ENCODE data around the gene ERN1. TPM values are rescaled to one million over a fixed set of nuclear protein-coding genes. Genes with fewer than 3 reads are reported as not detected.

Gene ERN1
- total and polyA plus RNA-seq, 3 experiments from 2014 or later, result 24.7 to 92.1 (median 25.5) TPM

- ChIA-PET POLR2A (interaction anchor here (0.8 to 1.3 kb wide), 3 partner anchors 33 to 62 kb away, joined by 4 read pairs; partner anchors contain the start of gene ERN1), CTCF (interaction anchor here (1.0 to 3.2 kb wide), 3 partner anchors 29 to 50 kb away, joined by 3 to 13 read pairs (median 5); no protein-coding TSS in a partner anchor)
- H3K36me3 ChIP-seq (ENCODE audit: insufficient read depth, low read length), result peaks cover 7% of the 10 kb centered on the region
- peaks cover 5 to 21% (median 17%) of the 10 kb centered on the region in 3 donors for H3K36me3 Mint-ChIP-seq
- no peak overlapping the region for H3K4me3 ChIP-seq (ENCODE audit: low read length)
- H3K4me3 Mint-ChIP-seq, result no peak overlapping the region
- no peaks in the 10 kb centered on the region for H3K27me3 Mint-ChIP-seq
- H3K9me3 Mint-ChIP-seq, result no peaks in the 10 kb centered on the region
- no peaks in the 10 kb centered on the region for H3K27me3 ChIP-seq (ENCODE audit: insufficient read depth, low read length, poor library complexity, severe bottlenecking)
- H3K9me3 ChIP-seq (ENCODE audit: low read length), result no peaks in the 10 kb centered on the region
- no peak overlapping the region for H3K27ac Mint-ChIP-seq
- no peak overlapping the region for H3K27ac ChIP-seq (ENCODE audit: low read depth, low read length)
- H3K4me1 ChIP-seq (ENCODE audit: insufficient read depth, low read length), result peaks cover 82% of the 10 kb centered on the region
- no peak for DNase-seq
- H3K4me1 Mint-ChIP-seq, result peaks cover 21 to 39% (median 35%) of the 10 kb centered on the region in 3 donors
These were observed 45.6 kb downstream of the ERN1 start for GRCh38 chr17:64084086-64084939.

GRCh38 chr17:64083563-64084085 is 46.3 kb downstream of the ERN1 start:
- CTCF ChIA-PET, result interaction anchor here (1.0 to 3.2 kb wide), 4 partner anchors 28 to 64 kb away, joined by 3 to 13 read pairs (median 5); partner anchors contain the start of gene ICAM2
- Mint-ChIP-seq H3K27me3 (no peaks in the 10 kb centered on the region), H3K4me3 (peak overlapping the region in 1 of 7 donors; percentile 7), H3K27ac (no peak overlapping the region), H3K36me3 (peaks cover 10 to 27% (median 21%) of the 10 kb centered on the region in 3 donors), H3K9me3 (no peaks in the 10 kb centered on the region), H3K4me1 (peaks cover 19 to 41% (median 39%) of the 10 kb centered on the region in 3 donors)
- Histone ChIP-seq H3K27ac (ENCODE audit: low read depth, low read length) (no peak overlapping the region), H3K9me3 (ENCODE audit: low read length) (no peaks in the 10 kb centered on the region), H3K4me1 (ENCODE audit: insufficient read depth, low read length) (peaks cover 82% of the 10 kb centered on the region), H3K27me3 (ENCODE audit: insufficient read depth, low read length, poor library complexity, severe bottlenecking) (no peaks in the 10 kb centered on the region), H3K4me3 (ENCODE audit: low read length) (no peak overlapping the region), H3K36me3 (ENCODE audit: insufficient read depth, low read length) (peaks cover 13% of the 10 kb centered on the region)
- POLR2A ChIA-PET, result interaction anchor here (0.8 to 1.3 kb wide), 3 partner anchors 33 to 62 kb away, joined by 4 read pairs; partner anchors contain the start of gene ERN1
- no peak for DNase-seq

- no peak for DNase-seq
- Mint-ChIP-seq H3K4me3 (peak overlapping the region in 2 of 7 donors; percentile 7 to 34), H3K27me3 (no peaks in the 10 kb centered on the region), H3K36me3 (peaks cover 13 to 27% (median 24%) of the 10 kb centered on the region in 3 donors), H3K9me3 (no peaks in the 10 kb centered on the region), H3K4me1 (peaks cover 14 to 36% (median 35%) of the 10 kb centered on the region in 3 donors), H3K27ac (peak overlapping the region in 1 of 8 donors; percentile 27)
- Histone ChIP-seq H3K27me3 (ENCODE audit: insufficient read depth, low read length, poor library complexity, severe bottlenecking) (no peaks in the 10 kb centered on the region), H3K27ac (ENCODE audit: low read depth, low read length) (no peak overlapping the region), H3K4me3 (ENCODE audit: low read length) (no peak overlapping the region), H3K36me3 (ENCODE audit: insufficient read depth, low read length) (peaks cover 15% of the 10 kb centered on the region), H3K4me1 (ENCODE audit: insufficient read depth, low read length) (peaks cover 77% of the 10 kb centered on the region), H3K9me3 (ENCODE audit: low read length) (no peaks in the 10 kb centered on the region)
- POLR2A ChIA-PET, result interaction anchor here (0.8 to 2.7 kb wide), 4 partner anchors 32 to 63 kb away, joined by 4 to 24 read pairs (median 4); partner anchors contain the start of gene ERN1
- CTCF ChIA-PET, result interaction anchor here (0.7 to 3.2 kb wide), 6 partner anchors 20 to 164 kb away, joined by 3 to 13 read pairs (median 5); partner anchors contain the start of gene ICAM2
These were observed 46.9 kb downstream of the ERN1 start for GRCh38 chr17:64083093-64083492.

- peaks cover 67% of the 10 kb centered on the region for H3K4me1 ChIP-seq (ENCODE audit: insufficient read depth, low read length)
- POLR2A ChIA-PET, result interaction anchor here (0.6 to 2.7 kb wide), 7 partner anchors 25 to 181 kb away, joined by 3 to 24 read pairs (median 6); partner anchors contain the start of genes ERN1 and ICAM2
- H3K4me1 Mint-ChIP-seq, result peaks cover 7 to 29% (median 26%) of the 10 kb centered on the region in 3 donors
These were observed 47.8 kb downstream of the ERN1 start for GRCh38 chr17:64081802-64082799.

GRCh38 chr17:64080174-64080618 is 49.7 kb downstream of the ERN1 start:
- peak overlapping the region; percentile 44 to 94 (median 62) for H3K27ac Mint-ChIP-seq
- CTCF ChIA-PET, result interaction anchor here (1.1 to 2.3 kb wide), 3 partner anchors 30 to 53 kb away, joined by 4 to 8 read pairs (median 6); no protein-coding TSS in a partner anchor
- H3K4me1 Mint-ChIP-seq, result peaks cover 7 to 39% (median 38%) of the 10 kb centered on the region in 3 donors

More at GRCh38 chr17:64081802-64082799, 47.8 kb downstream of the ERN1 start:
- CTCF ChIA-PET, result interaction anchor here (0.7 to 3.2 kb wide), 9 partner anchors 19 to 163 kb away, joined by 3 to 14 read pairs (median 5); partner anchors contain the start of genes ERN1 and ICAM2
- Mint-ChIP-seq H3K9me3 (no peaks in the 10 kb centered on the region), H3K4me3 (peak overlapping the region in 2 of 7 donors; percentile 42 to 82), H3K27ac (peak overlapping the region in 1 of 8 donors; percentile 27), H3K36me3 (peaks cover 19 to 33% (median 23%) of the 10 kb centered on the region in 3 donors), H3K27me3 (no peaks in the 10 kb centered on the region)
- Histone ChIP-seq H3K4me3 (ENCODE audit: low read length) (peak overlapping the region; percentile 30), H3K27ac (ENCODE audit: low read depth, low read length) (peak overlapping the region; percentile 40), H3K9me3 (ENCODE audit: low read length) (no peaks in the 10 kb centered on the region), H3K36me3 (ENCODE audit: insufficient read depth, low read length) (peaks cover 15% of the 10 kb centered on the region), H3K27me3 (ENCODE audit: insufficient read depth, low read length, poor library complexity, severe bottlenecking) (no peaks in the 10 kb centered on the region)
- peak in 4 of 5 donors; percentile 31 to 65 (median 42) for DNase-seq

GRCh38 chr17:64077379-64077778 is 52.6 kb downstream of the ERN1 start:
- H3K27me3 ChIP-seq (ENCODE audit: insufficient read depth, low read length, poor library complexity, severe bottlenecking), result no peaks in the 10 kb centered on the region
- POLR2A ChIA-PET, result no interaction called here
- CTCF ChIA-PET, result no interaction called here
- Mint-ChIP-seq H3K9me3 (no peaks in the 10 kb centered on the region), H3K27ac (peak overlapping the region in 1 of 8 donors; percentile 61), H3K4me1 (peaks cover 7 to 39% (median 38%) of the 10 kb centered on the region in 3 donors), H3K27me3 (no peaks in the 10 kb centered on the region), H3K36me3 (peaks cover 38 to 71% (median 41%) of the 10 kb centered on the region in 3 donors), H3K4me3 (no peak overlapping the region)
- no peak overlapping the region for H3K4me3 ChIP-seq (ENCODE audit: low read length)
- DNase-seq, result no peak
- peaks cover 33% of the 10 kb centered on the region for H3K36me3 ChIP-seq (ENCODE audit: insufficient read depth, low read length)
- H3K4me1 ChIP-seq (ENCODE audit: insufficient read depth, low read length), result peaks cover 24% of the 10 kb centered on the region
- no peak overlapping the region for H3K27ac ChIP-seq (ENCODE audit: low read depth, low read length)
- H3K9me3 ChIP-seq (ENCODE audit: low read length), result no peaks in the 10 kb centered on the region

More at GRCh38 chr17:64080174-64080618, 49.7 kb downstream of the ERN1 start:
- no peak overlapping the region for H3K4me3 ChIP-seq (ENCODE audit: low read length)
- POLR2A ChIA-PET, result interaction anchor here (1.0 to 2.7 kb wide), 2 partner anchors 29 to 50 kb away, joined by 3 to 24 read pairs; partner anchors contain the start of gene ERN1
- peak overlapping the region in 5 of 7 donors; percentile 13 to 60 (median 36) for H3K4me3 Mint-ChIP-seq
- H3K9me3 ChIP-seq (ENCODE audit: low read length), result no peaks in the 10 kb centered on the region
- no peak for DNase-seq
- no peak overlapping the region for H3K27ac ChIP-seq (ENCODE audit: low read depth, low read length)
- peaks cover 53% of the 10 kb centered on the region for H3K4me1 ChIP-seq (ENCODE audit: insufficient read depth, low read length)
- no peaks in the 10 kb centered on the region for H3K9me3 Mint-ChIP-seq
- H3K36me3 Mint-ChIP-seq, result peaks cover 27 to 49% (median 29%) of the 10 kb centered on the region in 3 donors
- no peaks in the 10 kb centered on the region for H3K27me3 Mint-ChIP-seq
- H3K27me3 ChIP-seq (ENCODE audit: insufficient read depth, low read length, poor library complexity, severe bottlenecking), result no peaks in the 10 kb centered on the region
- peaks cover 15% of the 10 kb centered on the region for H3K36me3 ChIP-seq (ENCODE audit: insufficient read depth, low read length)
